K562 (cell line): ENCODE measurements around the gene KNCN. TPM values are rescaled to one million over a fixed set of nuclear protein-coding genes. Genes with fewer than 3 reads are reported as not detected.

Experiments used
- ATAC-seq: fragments of 200-7000 bp; cut with Tn5 transposase; 3 replicates; pipeline ENCODE4 v1.9.1; 2020; ENCODE audit warnings: moderate library complexity
- BruUV-seq: library from RNA; stranded (reverse); fragments of 400-500 nt; replicated peaks from 2 replicates; lab custom pipeline; 2021; lab: Mats Ljungman, UMichigan
- CTCF ChIA-PET: fragments of 300-600 bp; formaldehyde crosslinking; extraction: SDS; loops from one replicate; lab custom pipeline; 2021; ENCODE audit warnings: low intra/inter-chr PET ratio; lab: Yijun Ruan, JAX
- POLR2A ChIA-PET: fragments of 300-600, 350-650 bp; sonication (Branson Sonifier 250); formaldehyde crosslinking; extraction: SDS; loops from one replicate; lab custom pipeline; 2021; ENCODE audit warnings: antibody characterized with exemption, inconsistent platforms; lab: Yijun Ruan, JAX
- DNase-seq, 4 experiments: peaks; one replicate each; pipeline versions ENCODE4 v3.0.0 to v3.0.0-alpha.2; 2011 to 2018; ENCODE audit warnings: low spot score in 3 of 4, mixed read lengths in 3 of 4; ENCODE audit errors: extremely low read depth in 1 of 4
- FAIRE-seq: peaks from 2 replicates; lab custom pipeline; 2011; peaks lifted over from hg19 to GRCh38; lab: Jason Lieb, UNC
- H2AFZ ChIP-seq: 2 replicates; pipeline ENCODE4 v1.6.0; 2011; ENCODE audit warnings: low read depth, low read length, control low read depth, inconsistent platforms
- H3K27ac ChIP-seq: fragments of 200-600 bp; 3 replicates; pipeline ENCODE4 v1.8.0; 2011; ENCODE audit warnings: low read depth, mild to moderate bottlenecking, control low read depth, inconsistent platforms, low read length, moderate library complexity, mixed read lengths; ENCODE audit errors: extremely low read depth
- H3K27me3 ChIP-seq, 2 experiments: fragments of 300-600 bp in 1 of 2; 2 replicates in 1 of 2; 3 replicates in 1 of 2; pipeline versions ENCODE4 v1.6.0 to v1.8.0; 2011; ENCODE audit warnings: inconsistent platforms in 2 of 2, low read length in 2 of 2, mild to moderate bottlenecking in 1 of 2, mixed read lengths in 1 of 2, moderate library complexity in 1 of 2; ENCODE audit not compliant: control insufficient read depth in 2 of 2, insufficient read depth in 2 of 2
- H3K36me3 ChIP-seq: fragments of 300-600 bp; 3 replicates; pipeline ENCODE4 v1.8.0; 2011; ENCODE audit warnings: mild to moderate bottlenecking, low read length, inconsistent platforms; ENCODE audit not compliant: control insufficient read depth, insufficient read depth
- H3K4me1 ChIP-seq, 2 experiments: fragments of 200-600 bp in 1 of 2; replicated peaks in 1 of 2; 2 replicates in 1 of 2; 3 replicates in 1 of 2; pipeline versions ENCODE4 v1.5.1 to v1.8.0; 2011; ENCODE audit warnings: inconsistent platforms in 2 of 2, low read length in 2 of 2, mild to moderate bottlenecking in 1 of 2, mixed read lengths in 1 of 2, moderate library complexity in 1 of 2; ENCODE audit not compliant: control insufficient read depth in 2 of 2, insufficient read depth in 2 of 2
- H3K4me2 ChIP-seq: 2 replicates; pipeline ENCODE4 v1.6.1; 2011; ENCODE audit warnings: low read length, control low read depth, inconsistent platforms, mixed read lengths; ENCODE audit not compliant: insufficient read depth
- H3K4me3 ChIP-seq: fragments of 200-600 bp; sonication (generic), shearing (Covaris generic); 2 replicates; pipeline ENCODE4 v1.5.1; 2016; ENCODE audit warnings: control low read depth, inconsistent platforms
- H3K79me2 ChIP-seq: fragments of 200-600 bp; 3 replicates; pipeline ENCODE4 v1.8.0; 2011; ENCODE audit warnings: low read length, inconsistent platforms; ENCODE audit not compliant: control insufficient read depth, insufficient read depth
- H3K9ac ChIP-seq, 2 experiments: 2 replicates each; pipeline versions ENCODE4 v1.6.0 to v1.6.1; 2011; ENCODE audit warnings: low read depth in 2 of 2, low read length in 2 of 2, control low read depth in 1 of 2, inconsistent platforms in 1 of 2, mild to moderate bottlenecking in 1 of 2, mixed read lengths in 1 of 2; ENCODE audit not compliant: insufficient read depth in 1 of 2
- H3K9me1 ChIP-seq: one replicate; pipeline ENCODE4 v1.6.0; 2011; ENCODE audit warnings: inconsistent platforms, mild to moderate bottlenecking, low read length, moderate library complexity; ENCODE audit not compliant: control insufficient read depth, insufficient read depth
- H3K9me3 ChIP-seq: replicated peaks from 2 replicates; pipeline ENCODE4 v1.5.1; 2011; ENCODE audit warnings: low read depth, low read length, inconsistent platforms; ENCODE audit not compliant: control insufficient read depth, insufficient read depth
- H4K20me1 ChIP-seq: replicated peaks from 2 replicates; pipeline ENCODE4 v1.6.1; 2011; ENCODE audit warnings: low read length, inconsistent platforms, mixed read lengths; ENCODE audit not compliant: control insufficient read depth, insufficient read depth
- EP400 ChIP-seq: fragments of 450-650 bp; IDR thresholded peaks from 2 replicates; pipeline ENCODE4 v1.6.1; 2017; ENCODE audit warnings: antibody characterized with exemption, mild to moderate bottlenecking, moderate library complexity
- HDAC1 ChIP-seq, 2 experiments: fragments of 450-650 bp; IDR thresholded peaks; 2 replicates each; pipeline ENCODE4 v1.6.1; 2016 to 2017; ENCODE audit warnings: inconsistent platforms in 1 of 2, mild to moderate bottlenecking in 1 of 2, moderate library complexity in 1 of 2
- MED1 ChIP-seq: sonication (generic); formaldehyde crosslinking; IDR thresholded peaks from 2 replicates; pipeline ENCODE4 v1.8.1; 2023; ENCODE audit warnings: missing genetic modification reagents, borderline replicate concordance
- NELFE ChIP-seq: IDR thresholded peaks from 2 replicates; pipeline ENCODE4 v1.6.1; 2011; ENCODE audit warnings: mild to moderate bottlenecking; ENCODE audit not compliant: insufficient read depth, insufficient read length
- NKRF ChIP-seq: fragments of 450-650 bp; IDR thresholded peaks from 2 replicates; pipeline ENCODE4 v1.6.1; 2016; ENCODE audit warnings: borderline replicate concordance
- WGBS: fragments of 100-300 bp; shearing (Covaris generic); methylation state at CpG from one replicate; pipeline ENCODE4 v1.1.6; 2016; ENCODE audit warnings: low coverage, mixed read lengths; ENCODE audit not compliant: insufficient coverage; ENCODE audit errors: missing lambda C conversion rate; 5-methylcytosine and 5-hydroxymethylcytosine counted together
- in situ Hi-C: fragments of 300-500 bp; cut with MboI; formaldehyde crosslinking; loops from 4 replicates; pipeline ENCODE4 v1.15.0; 2018; ENCODE audit warnings: inconsistent platforms, mixed read lengths
- intact Hi-C: fragments of 100-400 bp; cut with micrococcal nuclease; formaldehyde crosslinking; loops from 2 replicates; pipeline ENCODE4 v1.14.2; 2022
- polyA plus RNA-seq, 8 experiments: library from polyadenylated mRNA; depleted of rRNA in 4 of 8; stranded (reverse) in 5 of 8; unstranded in 3 of 8; fragments of >200 nt; fragmentation: Nextera tagmentation in 2 of 8; fragmentation: Illumina TruSeq in 1 of 8; extraction: Ambion mirVana in 2 of 8; extraction: Trizol in 1 of 8; gene quantifications; 2 replicates each; pipeline versions ENCODE4 v1.2.1 to v1.2.3, GENCODE V29; 2011 to 2014; ENCODE audit warnings: inconsistent platforms in 1 of 8, missing spikeins in 1 of 8
- total RNA-seq, 7 experiments: library from RNA; depleted of rRNA in 6 of 7; stranded (reverse); fragments of >200 nt in 6 of 7; fragmentation: Illumina TruSeq in 2 of 7; extraction: Trizol in 2 of 7; gene quantifications; 2 replicates each; pipeline versions ENCODE4 v1.2.1 to v1.2.3, GENCODE V29; 2011 to 2021; ENCODE audit warnings: low replicate concordance in 1 of 7

KNCN gene
- total and polyA plus RNA-seq, 9 of the 15 experiments (the other 6 are each of a cell fraction or from before 2014, with no cell fraction given), result not detected

GRCh38 chr1:46596846-46597245 lies 45.4 kb upstream of the KNCN start:
- ChIA-PET POLR2A (interaction anchor here (0.8 to 1.9 kb wide), 3 partner anchors 8 to 42 kb away, joined by 3 to 7 read pairs (median 6); no protein-coding TSS in a partner anchor), CTCF (no interaction called here)
- Histone ChIP-seq H3K79me2 (peaks cover 2% of the 10 kb centered on the region; the same call in 2 of the 3 replicates), H3K27me3 (no peaks in the 10 kb centered on the region), H4K20me1 (no peaks in the 10 kb centered on the region), H3K4me2 (no peak overlapping the region), H3K36me3 (peaks cover 24% of the 10 kb centered on the region; the same call in 1 of the 3 replicates), H3K9me3 (no peaks in the 10 kb centered on the region), H2AFZ (no peak overlapping the region), H3K9me1 (no peaks in the 10 kb centered on the region), H3K4me3 (no peak overlapping the region), H3K4me1 (peaks cover 11 to 26% of the 10 kb centered on the region in 2 experiments; a peak in 4 of 5 replicates), H3K27ac (no peak overlapping the region), H3K9ac (no peak overlapping the region)
- WGBS, result 64% methylated on average over 3 of the region's 3 CpGs
- FAIRE-seq, result no peak
- TF ChIP-seq NELFE, result no peak
- no peak for TF ChIP-seq HDAC1 (IDR thresholded peaks at IDR 0.05)
- no peak for TF ChIP-seq NKRF
- no peak for TF ChIP-seq EP400
- no peak for TF ChIP-seq MED1 (CRISPR knock-in tag)
- intact Hi-C loops (no loop called here), in situ Hi-C loops (no loop called here)
- no peak for DNase-seq
- ATAC-seq, result no peak
- no TSS peak for BruUV-seq
